Dermis microvascular lymphatic vessel endothelial cell (primary cell): ENCODE data around the gene FIBCD1. TPM values are rescaled to one million over a fixed set of nuclear protein-coding genes. Genes with fewer than 3 reads are reported as not detected.
"Not testable (repeated sequence)": the region's sequence is repeated elsewhere in the genome, so short reads cannot be mapped to it uniquely, and the experiment has no call there.

Experiments
- DNase-seq, 2 donors: peaks; one replicate each; pipeline versions ENCODE4 v3.0.0 to v3.0.0-alpha.2; 2010; ENCODE audit warnings: low read depth in 2 of 2
- total RNA-seq: library from RNA; depleted of rRNA; stranded (reverse); fragments of >200 nt; gene quantifications from 2 replicates; pipeline ENCODE4 v1.2.1, GENCODE V29; 2014

Gene FIBCD1
- total RNA-seq, 1 donor from 2014 or later, result under 0.01 TPM

- no peak for DNase-seq
Observed at GRCh38 chr9:130922893-130923610, 16.0 kb downstream of the FIBCD1 start.

GRCh38 chr9:130921989-130922892 is 16.8 kb downstream of the FIBCD1 start:
- DNase-seq, result no peak

- DNase-seq, result no peak
Observed at GRCh38 chr9:130921300-130921988, 17.6 kb downstream of the FIBCD1 start.

- no peak for DNase-seq
Observed at GRCh38 chr9:130920762-130921299, 18.2 kb downstream of the FIBCD1 start.

GRCh38 chr9:130920233-130920632 is 18.8 kb downstream of the FIBCD1 start:
- DNase-seq, result no peak

- no peak for DNase-seq
Observed at GRCh38 chr9:130919559-130920145, 19.4 kb downstream of the FIBCD1 start.

GRCh38 chr9:130918826-130919558 is 20.1 kb downstream of the FIBCD1 start:
- no peak for DNase-seq

- no peak for DNase-seq
Observed at GRCh38 chr9:130918101-130918825, 20.8 kb downstream of the FIBCD1 start.

GRCh38 chr9:130917168-130917960 is 21.7 kb downstream of the FIBCD1 start:
- no peak for DNase-seq

GRCh38 chr9:130915096-130915447 is 24.0 kb downstream of the FIBCD1 start:
- no peak for DNase-seq

GRCh38 chr9:130914417-130915095 is 24.5 kb downstream of the FIBCD1 start:
- no peak for DNase-seq

- DNase-seq, result no peak
Observed at GRCh38 chr9:130913599-130914416, 25.2 kb downstream of the FIBCD1 start.

- DNase-seq, result peak in 1 of 2 donors; percentile 79
Observed at GRCh38 chr9:130912932-130913598, 26.0 kb downstream of the FIBCD1 start.

GRCh38 chr9:130911254-130912049 is 27.6 kb downstream of the FIBCD1 start:
- DNase-seq, result no peak

GRCh38 chr9:130910670-130911069 is 28.4 kb downstream of the FIBCD1 start:
- not testable (repeated sequence) for DNase-seq

GRCh38 chr9:130910041-130910440 is 29.0 kb downstream of the FIBCD1 start:
- DNase-seq, result not testable (repeated sequence)
